HCT116 (cell line): ENCODE results near the gene TRMO. TPM values are rescaled to one million over a fixed set of nuclear protein-coding genes. Genes with fewer than 3 reads are reported as not detected.

Source experiments
- ATAC-seq: fragments of 200-7000 bp; cut with Tn5 transposase; 2 replicates; pipeline ENCODE4 v1.9.1; 2020; ENCODE audit warnings: mild to moderate bottlenecking, moderate library complexity
- BruUV-seq: library from RNA; stranded (reverse); fragments of 400-500 nt; replicated peaks from 2 replicates; lab custom pipeline; 2021; lab: Mats Ljungman, UMichigan
- CTCF ChIA-PET: fragments of 300-600 bp; sonication (Branson Sonifier 250); formaldehyde crosslinking; loops from one replicate; lab custom pipeline; 2021; ENCODE audit warnings: antibody characterized with exemption; lab: Charles Lee
- POLR2A ChIA-PET: fragments of 300-600, 350-600 bp; sonication (Branson Sonifier 250); formaldehyde crosslinking; loops from one replicate; lab custom pipeline; 2021; ENCODE audit warnings: antibody characterized with exemption; lab: Charles Lee
- RAD21 ChIA-PET, 2 experiments: fragments of 300-600 bp; sonication (Branson Sonifier 250); formaldehyde crosslinking; loops; one replicate each; lab custom pipeline; 2023; ENCODE audit warnings: low total read pairs in 2 of 2; ENCODE audit not compliant: uncharacterized antibody in 2 of 2, unreplicated experiment in 2 of 2, low non-redundant PET in 1 of 2; lab: Charles Lee
- DNase-seq: peaks from one replicate; pipeline ENCODE4 v3.0.0-alpha.2; 2010; ENCODE audit warnings: low read depth, low spot score
- H2AFZ ChIP-seq: fragments of 200-600 bp; shearing (Covaris generic), sonication (generic); 2 replicates; pipeline ENCODE4 v1.6.1; 2017; ENCODE audit warnings: low read depth, mixed run types, mixed read lengths, antibody characterized with exemption, low read length; ENCODE audit not compliant: poor library complexity, severe bottlenecking
- H3K27ac ChIP-seq: 2 replicates; pipeline ENCODE4 v1.5.1; 2012; ENCODE audit warnings: low read depth, low read length
- H3K27me3 ChIP-seq: fragments of 200-600 bp; sonication (generic); 2 replicates; pipeline ENCODE4 v1.6.1; 2016; ENCODE audit warnings: mixed run types, low read length, mixed read lengths; ENCODE audit not compliant: insufficient read depth
- H3K36me3 ChIP-seq, 2 experiments: fragments of 200-500 bp in 1 of 2; fragments of 200-600 bp in 1 of 2; sonication (Bioruptor generic) in 1 of 2; sonication (generic) in 1 of 2; 2 replicates each; pipeline versions ENCODE4 v1.5.1 to v1.6.1; 2014 to 2016; ENCODE audit warnings: low read length in 2 of 2, inconsistent platforms in 1 of 2, mixed read lengths in 1 of 2, mixed run types in 1 of 2; ENCODE audit not compliant: insufficient read depth in 2 of 2, control insufficient read depth in 1 of 2
- H3K4me1 ChIP-seq, 2 experiments: fragments of 200-600 bp in 1 of 2; sonication (generic) in 1 of 2; 2 replicates each; pipeline versions ENCODE4 v1.5.1 to v1.6.1; 2012 to 2017; ENCODE audit warnings: low read length in 2 of 2, inconsistent platforms in 1 of 2, mild to moderate bottlenecking in 1 of 2, mixed read lengths in 1 of 2, mixed run types in 1 of 2, moderate library complexity in 1 of 2; ENCODE audit not compliant: insufficient read depth in 2 of 2, control insufficient read depth in 1 of 2
- H3K4me2 ChIP-seq: fragments of 200-600 bp; sonication (generic); 2 replicates; pipeline ENCODE4 v1.6.1; 2017; ENCODE audit warnings: mixed run types, low read length, mixed read lengths
- H3K4me3 ChIP-seq, 2 experiments: fragments of 200-600 bp in 1 of 2; sonication (generic) in 1 of 2; replicated peaks in 1 of 2; 2 replicates each; pipeline ENCODE4 v1.5.1; 2011 to 2016; ENCODE audit warnings: low read length in 2 of 2, control low read depth in 1 of 2, low read depth in 1 of 2, mild to moderate bottlenecking in 1 of 2, mixed read lengths in 1 of 2, mixed run types in 1 of 2
- H3K79me2 ChIP-seq: fragments of 200-600 bp; sonication (generic); 2 replicates; pipeline ENCODE4 v1.6.1; 2017; ENCODE audit warnings: mild to moderate bottlenecking, mixed run types, low read length, moderate library complexity, mixed read lengths; ENCODE audit not compliant: insufficient read depth
- H3K9ac ChIP-seq: fragments of 200-600 bp; sonication (generic); 2 replicates; pipeline ENCODE4 v1.6.1; 2016; ENCODE audit warnings: low read length, mixed read lengths
- H3K9me2 ChIP-seq: fragments of 200-600 bp; sonication (generic), shearing (Covaris generic); 2 replicates; pipeline ENCODE4 v1.6.1; 2017; ENCODE audit warnings: mixed run types, mild to moderate bottlenecking, moderate library complexity; ENCODE audit not compliant: insufficient read depth
- H3K9me3 ChIP-seq, 2 experiments: fragments of 200-500 bp in 1 of 2; fragments of 200-600 bp in 1 of 2; sonication (Bioruptor generic) in 1 of 2; sonication (generic) in 1 of 2; 2 replicates each; pipeline ENCODE4 v1.6.1; 2014 to 2017; ENCODE audit warnings: low read length in 2 of 2, mixed read lengths in 2 of 2, inconsistent platforms in 1 of 2, low read depth in 1 of 2, mild to moderate bottlenecking in 1 of 2, mixed run types in 1 of 2, moderate library complexity in 1 of 2; ENCODE audit not compliant: control insufficient read depth in 1 of 2, insufficient read depth in 1 of 2
- H4K20me1 ChIP-seq: fragments of 200-600 bp; sonication (generic), shearing (Covaris generic); 2 replicates; pipeline ENCODE4 v1.6.1; 2017; ENCODE audit warnings: mixed run types, mild to moderate bottlenecking, moderate library complexity; ENCODE audit not compliant: insufficient read depth
- ATF3 ChIP-seq: IDR thresholded peaks from 2 replicates; pipeline ENCODE4 v1.6.1; 2012
- CBX3 ChIP-seq: IDR thresholded peaks from 2 replicates; pipeline ENCODE4 v1.6.1; 2012; ENCODE audit warnings: low read depth
- CEBPB ChIP-seq: IDR thresholded peaks from 2 replicates; pipeline ENCODE4 v1.6.1; 2012; ENCODE audit warnings: low read depth
- CTCF ChIP-seq, 3 experiments: fragments of 200-600 bp in 1 of 3; sonication (generic) in 1 of 3; IDR thresholded peaks in 2 of 3; conservative IDR thresholded peaks in 1 of 3; 2 replicates each; pipeline ENCODE4 v1.5.1; 2012 to 2017; ENCODE audit warnings: low read depth in 2 of 3, low read length in 2 of 3, antibody characterized with exemption in 1 of 3, borderline replicate concordance in 1 of 3, control low read depth in 1 of 3, mild to moderate bottlenecking in 1 of 3, mixed read lengths in 1 of 3, mixed run types in 1 of 3, moderate library complexity in 1 of 3; ENCODE audit not compliant: insufficient read depth in 1 of 3
- EGR1 ChIP-seq: IDR thresholded peaks from 2 replicates; pipeline ENCODE4 v1.6.1; 2012; ENCODE audit warnings: low read depth
- ELF1 ChIP-seq: IDR thresholded peaks from 2 replicates; pipeline ENCODE4 v1.6.1; 2012; ENCODE audit warnings: low read depth, borderline replicate concordance
- EZH2 ChIP-seq: fragments of 200-600 bp; sonication (generic); IDR thresholded peaks from 2 replicates; pipeline ENCODE4 v1.6.1; 2017; ENCODE audit warnings: antibody characterized with exemption, mixed run types
- EZH2phosphoT487 ChIP-seq: fragments of 200-600 bp; IDR thresholded peaks from 2 replicates; pipeline ENCODE4 v1.6.1; 2018; ENCODE audit warnings: antibody characterized with exemption, borderline replicate concordance
- FOSL1 ChIP-seq: IDR thresholded peaks from 2 replicates; pipeline ENCODE4 v1.6.1; 2012; ENCODE audit warnings: low read depth
- POLR2A ChIP-seq: IDR thresholded peaks from 2 replicates; pipeline ENCODE4 v1.7.0; 2011; ENCODE audit warnings: borderline replicate concordance; ENCODE audit not compliant: insufficient read depth, insufficient read length; ENCODE audit errors: extremely low read depth
- POLR2AphosphoS5 ChIP-seq: IDR thresholded peaks from 2 replicates; pipeline ENCODE4 v1.6.1; 2011; ENCODE audit warnings: mild to moderate bottlenecking, low read depth, low read length, moderate library complexity
- SIN3A ChIP-seq: IDR thresholded peaks from 2 replicates; pipeline ENCODE4 v1.6.1; 2012; ENCODE audit warnings: low read depth
- SRF ChIP-seq: IDR thresholded peaks from 2 replicates; pipeline ENCODE4 v1.6.1; 2012; ENCODE audit warnings: low read depth
- TCF7L2 ChIP-seq: IDR thresholded peaks from 2 replicates; pipeline ENCODE4 v1.7.0; 2011; ENCODE audit warnings: borderline replicate concordance, inconsistent platforms; ENCODE audit not compliant: insufficient read depth, insufficient read length; ENCODE audit errors: extremely low read depth
- YY1 ChIP-seq: IDR thresholded peaks from 2 replicates; pipeline ENCODE4 v1.6.1; 2011; ENCODE audit warnings: low read length, low read depth, moderate library complexity, mild to moderate bottlenecking; ENCODE audit not compliant: insufficient replicate concordance; ENCODE audit errors: extremely low read depth
- ZBTB33 ChIP-seq: IDR thresholded peaks from 2 replicates; pipeline ENCODE4 v1.6.1; 2011; ENCODE audit warnings: mild to moderate bottlenecking, low read length, moderate library complexity; ENCODE audit not compliant: insufficient replicate concordance; ENCODE audit errors: extremely low read depth
- ZFX ChIP-seq: fragments of 450-650 bp; IDR thresholded peaks from 2 replicates; pipeline ENCODE4 v1.6.1; 2017
- ZNF274 ChIP-seq: fragments of 200-500 bp; sonication (Bioruptor generic); IDR thresholded peaks from 2 replicates; pipeline ENCODE4 v1.6.1; 2014; ENCODE audit warnings: mild to moderate bottlenecking, low read depth, low read length, inconsistent platforms
- intact Hi-C: fragments of 100-400 bp; cut with micrococcal nuclease; formaldehyde crosslinking; loops from 2 replicates; pipeline ENCODE4 v1.10.0; 2022
- total RNA-seq: library from RNA; stranded (reverse); gene quantifications from one replicate; pipeline ENCODE4 v1.2.1, GENCODE V29; 2021; ENCODE audit not compliant: unreplicated experiment
- TF ChIP-seq, protein P1 (sequence below): IDR thresholded peaks from 2 replicates; pipeline ENCODE4 v1.6.1; 2012

TRMO gene
- total RNA-seq, 1 experiment from 2014 or later = 10.2 TPM

- no peak for TF ChIP-seq CTCF (IDR thresholded peaks at IDR 0.05 in 2 of 3, conservative IDR thresholded peaks at IDR 0.05 in 1 of 3; ENCODE audit: borderline replicate concordance in 1 of 3, insufficient read depth in 1 of 3, low read depth in 2 of 3, low read length in 2 of 3)
- TF ChIP-seq POLR2A = no peak
- TF ChIP-seq SRF = no peak
- TF ChIP-seq EGR1 = no peak
- TF ChIP-seq FOSL1 = no peak
- no peak for TF ChIP-seq ZNF274
- no peak for TF ChIP-seq ELF1
- TF ChIP-seq CEBPB = no peak
- TF ChIP-seq, protein P1, sequence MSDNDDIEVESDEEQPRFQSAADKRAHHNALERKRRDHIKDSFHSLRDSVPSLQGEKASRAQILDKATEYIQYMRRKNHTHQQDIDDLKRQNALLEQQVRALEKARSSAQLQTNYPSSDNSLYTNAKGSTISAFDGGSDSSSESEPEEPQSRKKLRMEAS = no peak
- TF ChIP-seq ZFX = no peak
- no peak for TF ChIP-seq YY1
Observed at GRCh38 chr9:97863314-97863713, 59.0 kb downstream of the TRMO start (continued).

GRCh38 chr9:97861148-97861475 lies 61.2 kb downstream of the TRMO start:
- Histone ChIP-seq H3K79me2 (no peaks in the 10 kb centered on the region), H3K9ac (no peak overlapping the region), H4K20me1 (no peaks in the 10 kb centered on the region), H3K9me3 (peaks cover 0 to 1% of the 10 kb centered on the region in 2 experiments; a peak in 2 of 4 replicates), H3K36me3 (no peaks in the 10 kb centered on the region), H3K4me1 (no peaks in the 10 kb centered on the region), H3K4me2 (no peak overlapping the region), H3K9me2 (no peaks in the 10 kb centered on the region), H3K4me3 (no peak overlapping the region), H3K27ac (no peak overlapping the region), H3K27me3 (no peaks in the 10 kb centered on the region), H2AFZ (no peak overlapping the region)
- intact Hi-C loops = no loop called here
- ChIA-PET POLR2A (no interaction called here), CTCF (no interaction called here), RAD21 (no interaction called here)
- no peak for DNase-seq
- ATAC-seq = no peak
- TF ChIP-seq, protein P1 = no peak
- TF ChIP-seq SRF (no peak), CBX3 (no peak), ATF3 (no peak), CEBPB (no peak), YY1 (no peak), ZBTB33 (no peak), EZH2phosphoT487 (no peak), POLR2AphosphoS5 (no peak), EZH2 (no peak), POLR2A (no peak), SIN3A (no peak), ZNF274 (no peak), TCF7L2 (no peak)
- no TSS peak for BruUV-seq
